HEK293 (cell line): ENCODE data around the gene ZNF772.
A peak's percentile ranks its signal among the peaks of the same experiment; 100 is the strongest.

Experiments
- CTCF ChIA-PET: fragments of 350-600 bp; formaldehyde crosslinking; extraction: SDS; loops from one replicate; lab custom pipeline; 2021; ENCODE audit warnings: antibody characterized with exemption; lab: Yijun Ruan, JAX
- POLR2A ChIA-PET: fragments of 300-600 bp; formaldehyde crosslinking; extraction: SDS; loops from one replicate; lab custom pipeline; 2020; ENCODE audit warnings: antibody characterized with exemption, inconsistent platforms; lab: Yijun Ruan, JAX
- H3K27ac ChIP-seq: fragments of 200-500 bp; sonication (Bioruptor generic); 2 replicates; pipeline ENCODE4 v1.5.1; 2014; ENCODE audit warnings: low read depth, low read length, control low read depth, inconsistent platforms; ENCODE audit errors: extremely low read depth
- H3K36me3 ChIP-seq, 2 experiments: fragments of 200-500 bp in 1 of 2; sonication (Bioruptor generic) in 1 of 2; 1 replicate in 1 of 2; 2 replicates in 1 of 2; pipeline ENCODE4 v1.5.1; 2014 to 2017; ENCODE audit warnings: inconsistent platforms in 2 of 2, low read length in 2 of 2; ENCODE audit not compliant: control insufficient read depth in 2 of 2, insufficient read depth in 1 of 2
- H3K4me1 ChIP-seq: fragments of 200-500 bp; sonication (Bioruptor generic); 2 replicates; pipeline ENCODE4 v1.5.1; 2014; ENCODE audit warnings: mild to moderate bottlenecking, low read length, inconsistent platforms; ENCODE audit not compliant: control insufficient read depth, insufficient read depth
- H3K4me3 ChIP-seq: 2 replicates; pipeline ENCODE4 v1.5.1; 2011; ENCODE audit warnings: low read depth, mild to moderate bottlenecking, control low read depth, low read length, moderate library complexity
- H3K9me3 ChIP-seq: fragments of 200-500 bp; sonication (Bioruptor generic); 2 replicates; pipeline ENCODE4 v1.5.1; 2014; ENCODE audit warnings: low read depth, low read length, inconsistent platforms; ENCODE audit not compliant: control insufficient read depth, insufficient read depth
- IKZF3 ChIP-seq: fragments of 450-650 bp; IDR thresholded peaks from 2 replicates; pipeline ENCODE4 v1.5.0; 2018; ENCODE audit warnings: missing biosample characterization, mild to moderate bottlenecking, missing genetic modification characterization, moderate library complexity
- PRDM1 ChIP-seq: fragments of 450-650 bp; formaldehyde crosslinking; IDR thresholded peaks from 2 replicates; pipeline ENCODE4; 2016; ENCODE audit warnings: missing biosample characterization, missing genetic modification characterization
- SETDB1 ChIP-seq: IDR thresholded peaks from one replicate; pipeline ENCODE4 v1.6.1; 2017; ENCODE audit warnings: mild to moderate bottlenecking, low read length, moderate library complexity, mixed read lengths; ENCODE audit not compliant: insufficient read length
- TRIM28 ChIP-seq: IDR thresholded peaks from 2 replicates; pipeline ENCODE4 v1.6.1; 2011; ENCODE audit warnings: low read length, control low read depth, borderline replicate concordance
- ZBTB1 ChIP-seq: fragments of 450-650 bp; formaldehyde crosslinking; IDR thresholded peaks from 2 replicates; pipeline ENCODE4 v1.5.1; 2016; ENCODE audit warnings: missing biosample characterization, missing genetic modification characterization
- ZNF169 ChIP-seq: fragments of 450-650 bp; formaldehyde crosslinking; IDR thresholded peaks from 2 replicates; pipeline ENCODE4 v1.5.1; 2016; ENCODE audit warnings: missing biosample characterization, missing genetic modification characterization
- ZNF341 ChIP-seq: fragments of 450-650 bp; formaldehyde crosslinking; IDR thresholded peaks from 2 replicates; pipeline ENCODE4; 2016; ENCODE audit warnings: low read depth, missing biosample characterization, missing genetic modification characterization
- ZNF350 ChIP-seq: fragments of 450-650 bp; formaldehyde crosslinking; IDR thresholded peaks from 2 replicates; pipeline ENCODE4 v1.5.0; 2017; ENCODE audit warnings: missing biosample characterization, mild to moderate bottlenecking, missing genetic modification characterization
- ZNF391 ChIP-seq: fragments of 450-650 bp; formaldehyde crosslinking; IDR thresholded peaks from 2 replicates; pipeline ENCODE4 v1.5.1; 2016; ENCODE audit warnings: low read depth, missing biosample characterization, missing genetic modification characterization, borderline replicate concordance
- ZNF585B ChIP-seq: fragments of 450-650 bp; formaldehyde crosslinking; IDR thresholded peaks from 2 replicates; pipeline ENCODE4 v1.5.1; 2016; ENCODE audit warnings: missing biosample characterization, missing genetic modification characterization
- ZNF600 ChIP-seq: fragments of 450-650 bp; formaldehyde crosslinking; IDR thresholded peaks from 2 replicates; pipeline ENCODE4 v1.5.1; 2016; ENCODE audit warnings: missing biosample characterization, missing genetic modification characterization
- ZNF654 ChIP-seq: fragments of 450-650 bp; formaldehyde crosslinking; IDR thresholded peaks from 2 replicates; pipeline ENCODE4 v1.5.1; 2016; ENCODE audit warnings: low read depth, missing biosample characterization, missing genetic modification characterization
- ZNF777 ChIP-seq: fragments of 450-650 bp; formaldehyde crosslinking; IDR thresholded peaks from 2 replicates; pipeline ENCODE4 v1.5.1; 2017; ENCODE audit warnings: missing biosample characterization, missing genetic modification characterization, borderline replicate concordance
- ZNF785 ChIP-seq: fragments of 450-650 bp; formaldehyde crosslinking; IDR thresholded peaks from 2 replicates; pipeline ENCODE4 v1.5.1; 2016; ENCODE audit warnings: missing biosample characterization, missing genetic modification characterization
- TF ChIP-seq, protein P1 (sequence below): fragments of 450-650 bp; formaldehyde crosslinking; IDR thresholded peaks from 2 replicates; pipeline ENCODE4 v1.5.1; 2016; ENCODE audit warnings: missing biosample characterization, missing genetic modification characterization
- TF ChIP-seq, protein P2 (sequence below): fragments of 450-650 bp; formaldehyde crosslinking; IDR thresholded peaks from 2 replicates; pipeline ENCODE4 v1.5.1; 2016; ENCODE audit warnings: missing biosample characterization, missing genetic modification characterization
- TF ChIP-seq, protein P3 (sequence below): fragments of 450-650 bp; formaldehyde crosslinking; IDR thresholded peaks from 2 replicates; pipeline ENCODE4 v1.5.1; 2016; ENCODE audit warnings: missing biosample characterization, missing genetic modification characterization, borderline replicate concordance

ZNF772 gene

DNA sequence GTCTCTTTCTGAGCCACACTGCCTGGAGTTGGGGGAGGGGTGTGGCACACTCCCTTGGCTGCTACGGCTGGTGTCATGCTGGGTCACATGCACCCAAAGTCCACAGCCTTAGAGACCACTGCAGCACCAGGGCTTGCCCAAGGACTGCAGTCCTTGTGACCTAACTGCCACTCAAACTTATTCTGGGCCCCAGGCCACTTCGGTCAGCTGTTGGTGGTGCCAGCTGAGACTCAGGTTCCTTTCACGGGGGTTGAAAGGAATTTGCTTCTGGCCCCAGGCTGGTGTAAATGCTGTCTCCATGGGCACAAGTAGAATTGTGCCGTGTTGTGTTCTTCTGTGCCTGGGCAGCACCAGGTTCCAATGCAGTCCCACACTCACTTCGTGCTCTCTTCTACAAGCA, 10.9 kb downstream of the ZNF772 start (continued):
- TF ChIP-seq, protein P1, sequence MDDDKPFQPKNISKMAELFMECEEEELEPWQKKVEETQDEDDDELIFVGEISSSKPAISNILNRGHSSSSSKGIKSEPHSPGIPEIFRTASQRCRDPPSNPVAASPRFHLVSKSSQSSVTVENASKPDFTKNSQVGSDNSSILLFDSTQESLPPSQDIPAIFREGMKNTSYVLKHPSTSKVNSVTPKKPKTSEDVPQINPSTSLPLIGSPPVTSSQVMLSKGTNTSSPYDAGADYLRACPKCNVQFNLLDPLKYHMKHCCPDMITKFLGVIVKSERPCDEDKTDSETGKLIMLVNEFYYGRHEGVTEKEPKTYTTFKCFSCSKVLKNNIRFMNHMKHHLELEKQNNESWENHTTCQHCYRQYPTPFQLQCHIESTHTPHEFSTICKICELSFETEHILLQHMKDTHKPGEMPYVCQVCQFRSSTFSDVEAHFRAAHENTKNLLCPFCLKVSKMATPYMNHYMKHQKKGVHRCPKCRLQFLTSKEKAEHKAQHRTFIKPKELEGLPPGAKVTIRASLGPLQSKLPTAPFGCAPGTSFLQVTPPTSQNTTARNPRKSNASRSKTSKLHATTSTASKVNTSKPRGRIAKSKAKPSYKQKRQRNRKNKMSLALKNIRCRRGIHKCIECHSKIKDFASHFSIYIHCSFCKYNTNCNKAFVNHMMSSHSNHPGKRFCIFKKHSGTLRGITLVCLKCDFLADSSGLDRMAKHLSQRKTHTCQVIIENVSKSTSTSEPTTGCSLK (tag by site-specific recombination) = no peak

DNA sequence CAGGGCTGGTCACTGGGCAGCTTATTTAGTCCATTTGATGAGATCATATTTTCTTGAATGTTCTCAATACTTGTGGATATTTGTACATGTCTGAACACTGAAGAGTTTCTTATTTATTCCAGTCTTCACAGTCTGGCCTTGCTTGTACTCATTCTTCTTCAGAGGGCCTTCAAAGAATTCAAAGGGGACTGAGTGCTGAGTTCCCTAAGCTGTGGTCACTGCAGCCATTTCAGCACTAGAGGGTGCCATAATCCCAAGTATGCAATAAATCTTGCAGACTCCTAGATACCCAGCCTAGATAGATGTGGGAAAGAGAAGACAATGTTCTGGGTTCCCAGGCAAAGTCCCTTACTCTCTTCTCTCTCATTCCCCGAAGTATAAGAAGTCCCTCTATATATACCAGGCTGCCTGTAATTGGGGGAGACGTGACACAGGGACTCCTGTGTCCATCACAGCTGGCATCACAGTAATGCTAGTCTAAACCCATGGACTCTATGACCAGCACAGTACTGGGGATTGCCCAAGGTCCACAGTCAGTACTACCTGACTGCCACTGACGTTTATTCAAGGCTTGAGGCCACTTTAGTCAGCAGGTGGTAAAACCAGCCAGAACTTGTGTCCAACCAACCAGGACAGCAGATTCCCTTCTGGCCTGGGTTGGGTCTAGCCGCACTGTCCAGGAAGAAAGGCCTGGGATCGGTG, 11.5 kb downstream of the ZNF772 start:
- ChIA-PET POLR2A (interaction anchor here (0.8 to 1.0 kb wide), 2 partner anchors 199 to 693 kb away, joined by 3 read pairs; no protein-coding TSS in a partner anchor), CTCF (interaction anchor here (0.6 to 2.2 kb wide), 15 partner anchors 11 to 798 kb away, joined by 3 to 6 read pairs (median 4); partner anchors contain the start of genes ZNF329, ZNF586 and ZNF772)
- peaks cover 15% of the 10 kb centered on the region for H3K9me3 ChIP-seq
- no peak for TF ChIP-seq ZNF585B
- TF ChIP-seq ZNF785 (tag by site-specific recombination) = no peak
- peak; percentile 38 for TF ChIP-seq ZNF654
- no peak for TF ChIP-seq ZNF600
- no peak for TF ChIP-seq ZNF777 (tag by site-specific recombination)
- no peak for TF ChIP-seq ZBTB1 (tag by site-specific recombination)
- TF ChIP-seq TRIM28 = peak; percentile 33; the same call in 1 of the 2 replicates
- TF ChIP-seq IKZF3 (tag by site-specific recombination) = no peak
- TF ChIP-seq SETDB1 = peak; percentile 34
- no peak overlapping the region for H3K27ac ChIP-seq
- peaks cover 0 to 19% of the 10 kb centered on the region in 2 experiments; a peak in 2 of 3 replicates for H3K36me3 ChIP-seq
- H3K4me3 ChIP-seq = no peak overlapping the region
- no peaks in the 10 kb centered on the region for H3K4me1 ChIP-seq

DNA sequence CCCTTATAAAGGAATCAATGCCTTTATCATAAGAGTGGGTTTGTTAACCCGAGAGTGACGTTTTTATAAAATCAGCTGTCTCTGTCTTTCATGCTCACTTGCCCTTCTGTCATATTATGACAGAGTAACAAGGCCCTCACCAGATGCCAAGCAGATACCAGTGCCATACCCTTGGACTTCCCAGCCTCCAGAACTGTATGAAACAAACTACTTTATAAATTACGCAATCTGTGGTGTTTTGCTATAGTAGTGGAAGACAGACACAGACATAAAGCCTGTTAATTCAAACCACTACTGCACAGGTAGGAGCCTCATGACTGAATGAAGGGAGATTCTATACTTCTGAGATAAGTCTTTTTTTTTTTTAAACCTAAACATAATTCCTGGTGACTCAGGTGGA, 25.1 kb downstream of the ZNF772 start:
- peaks cover 0 to 8% of the 10 kb centered on the region in 2 experiments; a peak in 2 of 3 replicates for H3K36me3 ChIP-seq
- no peak overlapping the region for H3K27ac ChIP-seq
- ChIA-PET CTCF (no interaction called here), POLR2A (no interaction called here)
- TF ChIP-seq PRDM1 (no peak), ZNF169 (tag by site-specific recombination) (no peak)
- H3K9me3 ChIP-seq = no peaks in the 10 kb centered on the region; the same call in 1 of the 2 replicates
- no peak overlapping the region for H3K4me3 ChIP-seq
- H3K4me1 ChIP-seq = no peaks in the 10 kb centered on the region

DNA sequence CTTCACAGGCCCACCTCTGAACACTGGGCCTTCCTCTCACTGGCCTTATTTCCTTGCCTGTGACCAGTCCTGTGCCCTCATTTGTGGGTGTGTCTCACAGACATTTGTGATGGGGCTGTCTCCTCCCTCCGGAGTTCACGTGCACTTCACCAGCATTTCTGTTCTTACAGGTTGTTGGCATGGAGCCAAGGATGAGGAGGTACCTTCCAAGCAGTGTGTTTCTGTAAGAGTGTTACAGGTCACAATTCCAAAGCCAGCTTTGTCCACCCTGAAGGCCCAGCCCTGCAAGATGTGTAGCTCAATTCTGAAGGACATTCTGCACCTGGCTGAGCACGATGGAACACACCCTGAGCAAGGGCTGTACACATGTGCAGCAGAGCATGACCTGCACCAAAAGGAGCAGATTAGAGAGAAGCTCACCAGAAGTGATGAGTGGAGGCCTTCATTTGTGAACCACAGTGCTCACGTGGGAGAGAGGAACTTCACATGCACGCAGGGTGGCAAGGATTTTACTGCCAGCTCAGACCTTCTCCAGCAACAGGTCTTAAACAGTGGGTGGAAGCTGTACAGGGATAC, 34.2 kb downstream of the ZNF772 start:
- ChIA-PET POLR2A (no interaction called here), CTCF (no interaction called here)
- H3K36me3 ChIP-seq = peaks cover 26 to 62% of the 10 kb centered on the region in 2 experiments
- H3K4me1 ChIP-seq = no peaks in the 10 kb centered on the region
- no peak overlapping the region for H3K4me3 ChIP-seq
- H3K9me3 ChIP-seq = peaks cover 2% of the 10 kb centered on the region
- no peak overlapping the region for H3K27ac ChIP-seq
- TF ChIP-seq, protein P2, sequence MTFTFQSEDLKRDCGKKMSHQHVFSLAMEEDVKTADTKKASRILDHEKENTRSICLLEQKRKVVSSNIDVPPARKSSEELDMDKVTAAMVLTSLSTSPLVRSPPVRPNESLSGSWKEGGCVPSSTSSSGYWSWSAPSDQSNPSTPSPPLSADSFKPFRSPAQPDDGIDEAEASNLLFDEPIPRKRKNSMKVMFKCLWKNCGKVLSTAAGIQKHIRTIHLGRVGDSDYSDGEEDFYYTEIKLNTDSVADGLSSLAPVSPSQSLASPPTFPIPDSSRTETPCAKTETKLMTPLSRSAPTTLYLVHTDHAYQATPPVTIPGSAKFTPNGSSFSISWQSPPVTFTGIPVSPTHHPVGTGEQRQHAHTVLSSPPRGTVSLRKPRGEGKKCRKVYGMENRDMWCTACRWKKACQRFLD (tag by site-specific recombination) = no peak
- TF ChIP-seq, protein P3, sequence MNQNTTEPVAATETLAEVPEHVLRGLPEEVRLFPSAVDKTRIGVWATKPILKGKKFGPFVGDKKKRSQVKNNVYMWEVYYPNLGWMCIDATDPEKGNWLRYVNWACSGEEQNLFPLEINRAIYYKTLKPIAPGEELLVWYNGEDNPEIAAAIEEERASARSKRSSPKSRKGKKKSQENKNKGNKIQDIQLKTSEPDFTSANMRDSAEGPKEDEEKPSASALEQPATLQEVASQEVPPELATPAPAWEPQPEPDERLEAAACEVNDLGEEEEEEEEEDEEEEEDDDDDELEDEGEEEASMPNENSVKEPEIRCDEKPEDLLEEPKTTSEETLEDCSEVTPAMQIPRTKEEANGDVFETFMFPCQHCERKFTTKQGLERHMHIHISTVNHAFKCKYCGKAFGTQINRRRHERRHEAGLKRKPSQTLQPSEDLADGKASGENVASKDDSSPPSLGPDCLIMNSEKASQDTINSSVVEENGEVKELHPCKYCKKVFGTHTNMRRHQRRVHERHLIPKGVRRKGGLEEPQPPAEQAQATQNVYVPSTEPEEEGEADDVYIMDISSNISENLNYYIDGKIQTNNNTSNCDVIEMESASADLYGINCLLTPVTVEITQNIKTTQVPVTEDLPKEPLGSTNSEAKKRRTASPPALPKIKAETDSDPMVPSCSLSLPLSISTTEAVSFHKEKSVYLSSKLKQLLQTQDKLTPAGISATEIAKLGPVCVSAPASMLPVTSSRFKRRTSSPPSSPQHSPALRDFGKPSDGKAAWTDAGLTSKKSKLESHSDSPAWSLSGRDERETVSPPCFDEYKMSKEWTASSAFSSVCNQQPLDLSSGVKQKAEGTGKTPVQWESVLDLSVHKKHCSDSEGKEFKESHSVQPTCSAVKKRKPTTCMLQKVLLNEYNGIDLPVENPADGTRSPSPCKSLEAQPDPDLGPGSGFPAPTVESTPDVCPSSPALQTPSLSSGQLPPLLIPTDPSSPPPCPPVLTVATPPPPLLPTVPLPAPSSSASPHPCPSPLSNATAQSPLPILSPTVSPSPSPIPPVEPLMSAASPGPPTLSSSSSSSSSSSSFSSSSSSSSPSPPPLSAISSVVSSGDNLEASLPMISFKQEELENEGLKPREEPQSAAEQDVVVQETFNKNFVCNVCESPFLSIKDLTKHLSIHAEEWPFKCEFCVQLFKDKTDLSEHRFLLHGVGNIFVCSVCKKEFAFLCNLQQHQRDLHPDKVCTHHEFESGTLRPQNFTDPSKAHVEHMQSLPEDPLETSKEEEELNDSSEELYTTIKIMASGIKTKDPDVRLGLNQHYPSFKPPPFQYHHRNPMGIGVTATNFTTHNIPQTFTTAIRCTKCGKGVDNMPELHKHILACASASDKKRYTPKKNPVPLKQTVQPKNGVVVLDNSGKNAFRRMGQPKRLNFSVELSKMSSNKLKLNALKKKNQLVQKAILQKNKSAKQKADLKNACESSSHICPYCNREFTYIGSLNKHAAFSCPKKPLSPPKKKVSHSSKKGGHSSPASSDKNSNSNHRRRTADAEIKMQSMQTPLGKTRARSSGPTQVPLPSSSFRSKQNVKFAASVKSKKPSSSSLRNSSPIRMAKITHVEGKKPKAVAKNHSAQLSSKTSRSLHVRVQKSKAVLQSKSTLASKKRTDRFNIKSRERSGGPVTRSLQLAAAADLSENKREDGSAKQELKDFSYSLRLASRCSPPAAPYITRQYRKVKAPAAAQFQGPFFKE (tag by site-specific recombination) = no peak
- TF ChIP-seq ZNF391 = no peak
- peak; percentile 27; the same call in 1 of the 2 replicates for TF ChIP-seq ZNF350 (tag by site-specific recombination)
- TF ChIP-seq, protein P1 (tag by site-specific recombination) = no peak
- no peak for TF ChIP-seq ZNF341 (tag by site-specific recombination)
